ENCODE measurements around the gene NCOR1.

Gene NCOR1

DNA sequence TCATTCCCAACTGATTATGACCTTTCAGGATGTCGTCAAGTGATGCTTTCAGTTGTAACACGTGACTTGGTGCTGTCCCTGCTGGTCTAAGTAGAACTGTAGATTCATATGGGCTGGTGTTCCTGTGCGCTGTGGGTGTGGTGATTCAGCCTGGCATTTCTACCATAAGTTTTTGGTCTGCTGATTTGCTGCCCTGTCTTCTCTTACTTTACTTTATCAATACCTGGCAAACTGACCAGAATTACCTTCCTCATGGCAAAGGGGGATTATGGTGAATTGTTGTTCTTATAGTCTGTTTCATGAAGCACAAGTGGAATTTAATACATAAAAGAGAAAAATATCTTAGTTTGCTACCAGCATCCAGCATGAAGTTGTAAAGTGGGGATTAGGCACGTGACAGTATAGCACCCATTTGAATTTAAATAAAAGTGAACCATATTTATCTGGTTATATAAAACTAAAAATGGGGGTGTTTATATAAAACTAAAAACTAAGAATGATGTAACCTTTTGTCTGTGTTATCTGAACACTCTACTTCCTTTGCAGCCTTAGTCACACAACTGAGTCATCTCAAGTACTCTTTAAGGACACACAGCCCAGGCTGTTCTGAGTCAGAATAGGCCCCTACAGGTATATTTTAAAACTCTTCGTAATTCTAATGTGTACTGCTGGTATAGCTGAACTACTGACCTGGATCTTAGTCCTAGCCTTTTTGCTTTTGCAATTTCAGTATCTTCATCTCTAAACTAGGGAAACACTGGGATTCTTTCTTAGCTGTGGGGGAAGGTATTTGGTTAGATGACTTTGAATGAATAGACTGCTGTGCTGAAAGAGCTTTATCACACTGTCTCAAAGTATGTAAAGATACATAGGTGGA, 187.4 kb downstream of the NCOR1 start:
- peak; percentile 38 to 74 for DNase-seq
- TF ChIP-seq GATA1 (IDR thresholded peaks at IDR 0.05; ENCODE audit: low read depth, low read length) (no peak), POLR2A (IDR thresholded peaks at IDR 0.05; ENCODE audit: low read length) (no peak)

GRCh38 chr17:16026895-16027294, 188.4 kb downstream of the NCOR1 start:
- peak; percentile 6 for TF ChIP-seq POLR2A (IDR thresholded peaks at IDR 0.05; ENCODE audit: low read length)
- no peak for TF ChIP-seq GATA1 (IDR thresholded peaks at IDR 0.05; ENCODE audit: low read depth, low read length)
- DNase-seq: no peak

- no peak for TF ChIP-seq GATA1 (IDR thresholded peaks at IDR 0.05; ENCODE audit: low read depth, low read length)
- TF ChIP-seq POLR2A (IDR thresholded peaks at IDR 0.05; ENCODE audit: low read length): no peak
Measured at GRCh38 chr17:16025202-16025601, 190.1 kb downstream of the NCOR1 start.

DNA sequence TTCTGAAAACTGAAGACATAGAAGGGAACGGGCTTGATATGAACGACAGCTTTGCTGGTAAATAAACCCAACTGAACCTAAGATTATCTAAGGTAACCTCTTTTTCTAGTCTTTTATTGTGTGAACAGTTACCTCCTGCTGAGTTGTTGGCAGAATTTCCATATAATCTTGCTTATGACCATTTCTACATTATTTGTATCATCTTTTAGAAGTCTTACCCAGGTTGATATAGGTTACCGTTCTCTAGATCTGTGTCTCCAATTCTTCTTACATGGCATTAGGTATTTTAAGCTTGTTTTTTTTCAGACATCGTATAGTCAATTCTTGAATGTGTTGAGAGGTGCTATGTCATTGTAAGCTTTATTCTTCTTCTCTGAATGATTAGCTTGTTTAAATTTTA, 191.5 kb downstream of the NCOR1 start:
- no peak for TF ChIP-seq POLR2A (IDR thresholded peaks at IDR 0.05; ENCODE audit: low read length)
- no peak for TF ChIP-seq GATA1 (IDR thresholded peaks at IDR 0.05; ENCODE audit: low read depth, low read length)
- DNase-seq: no peak

More at GRCh38 chr17:16025202-16025601, 190.1 kb downstream of the NCOR1 start:
- peak in 1 of 2 experiments; percentile 7 for DNase-seq

DNA sequence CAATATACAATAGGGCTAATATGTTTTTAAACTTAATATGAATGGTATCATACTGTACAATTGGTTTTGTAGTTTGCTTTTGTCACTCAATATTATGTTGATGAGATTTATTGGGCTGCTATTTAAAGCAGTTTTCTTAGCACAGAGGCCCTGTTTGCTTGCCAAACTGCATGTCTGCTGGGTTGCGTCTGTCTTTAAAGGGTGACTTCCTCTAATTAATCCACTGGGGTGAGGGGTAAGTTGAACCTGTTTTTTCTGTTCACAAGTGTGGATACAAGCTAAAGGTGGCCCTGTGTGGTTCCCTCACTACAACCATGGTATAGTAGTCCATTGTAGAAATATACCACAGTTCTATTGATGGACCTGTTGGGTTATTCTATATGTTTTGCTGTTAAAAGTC, 196.0 kb downstream of the NCOR1 start:
- TF ChIP-seq POLR2A (IDR thresholded peaks at IDR 0.05; ENCODE audit: low read length): no peak
- no peak for TF ChIP-seq GATA1 (IDR thresholded peaks at IDR 0.05; ENCODE audit: low read depth, low read length)
- no peak for DNase-seq

- no peak for DNase-seq
- TF ChIP-seq GATA1 (IDR thresholded peaks at IDR 0.05; ENCODE audit: low read depth, low read length): no peak
- no peak for TF ChIP-seq POLR2A (IDR thresholded peaks at IDR 0.05; ENCODE audit: low read length)
Measured at GRCh38 chr17:16013943-16014407, 201.4 kb downstream of the NCOR1 start.

GRCh38 chr17:16007439-16007838, 207.9 kb downstream of the NCOR1 start:
- TF ChIP-seq GATA1 (IDR thresholded peaks at IDR 0.05; ENCODE audit: low read depth, low read length) (no peak), POLR2A (IDR thresholded peaks at IDR 0.05; ENCODE audit: low read length) (no peak)
- DNase-seq: peak; percentile 13 to 21

DNA sequence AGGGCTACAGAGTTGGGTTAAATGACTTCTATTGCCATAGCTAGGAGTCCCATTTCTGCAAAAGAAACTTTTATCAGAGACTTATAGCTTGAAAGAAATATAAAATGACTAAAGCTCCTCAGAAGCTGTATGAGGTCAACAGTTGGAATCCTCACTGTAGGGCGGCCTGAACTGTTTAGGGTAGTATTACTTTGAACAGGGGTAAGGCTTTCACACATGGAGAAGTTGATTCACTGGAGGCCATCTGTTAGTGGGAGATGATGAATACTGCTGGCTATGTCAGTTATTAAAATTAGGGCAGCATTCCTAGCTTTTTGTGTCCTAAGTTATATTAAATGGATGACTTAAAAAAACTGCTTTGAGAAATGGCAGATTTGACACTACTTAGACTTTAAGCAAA, 209.7 kb downstream of the NCOR1 start:
- no peak for TF ChIP-seq GATA1 (IDR thresholded peaks at IDR 0.05; ENCODE audit: low read depth, low read length)
- no peak for TF ChIP-seq POLR2A (IDR thresholded peaks at IDR 0.05; ENCODE audit: low read length)
- no peak for DNase-seq

DNA sequence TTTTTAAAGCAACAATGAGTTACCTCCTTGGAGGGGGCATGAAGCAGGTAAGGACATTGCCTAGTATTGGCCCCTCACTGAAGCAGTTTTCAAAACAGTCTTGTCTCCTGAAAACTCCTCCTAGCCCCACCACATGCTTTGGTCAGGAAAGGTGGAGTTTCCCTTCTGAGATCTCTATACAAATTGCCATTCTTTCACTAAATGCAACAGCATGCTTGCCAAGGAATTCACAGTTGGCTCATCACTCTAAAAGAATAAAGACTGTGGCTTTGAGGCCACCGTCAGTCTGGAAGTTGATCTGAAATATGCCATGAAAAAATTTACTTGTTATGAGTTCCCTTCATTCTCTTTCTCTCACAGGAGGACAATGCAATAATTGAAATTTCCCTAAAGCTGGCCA, 211.5 kb downstream of the NCOR1 start:
- DNase-seq: no peak
- TF ChIP-seq GATA1 (IDR thresholded peaks at IDR 0.05; ENCODE audit: low read depth, low read length): no peak
- no peak for TF ChIP-seq POLR2A (IDR thresholded peaks at IDR 0.05; ENCODE audit: low read length)

GRCh38 chr17:16002708-16003260, 212.6 kb downstream of the NCOR1 start:
- TF ChIP-seq GATA1 (IDR thresholded peaks at IDR 0.05; ENCODE audit: low read depth, low read length) (no peak), POLR2A (IDR thresholded peaks at IDR 0.05; ENCODE audit: low read length) (no peak)
- no peak for DNase-seq

DNA sequence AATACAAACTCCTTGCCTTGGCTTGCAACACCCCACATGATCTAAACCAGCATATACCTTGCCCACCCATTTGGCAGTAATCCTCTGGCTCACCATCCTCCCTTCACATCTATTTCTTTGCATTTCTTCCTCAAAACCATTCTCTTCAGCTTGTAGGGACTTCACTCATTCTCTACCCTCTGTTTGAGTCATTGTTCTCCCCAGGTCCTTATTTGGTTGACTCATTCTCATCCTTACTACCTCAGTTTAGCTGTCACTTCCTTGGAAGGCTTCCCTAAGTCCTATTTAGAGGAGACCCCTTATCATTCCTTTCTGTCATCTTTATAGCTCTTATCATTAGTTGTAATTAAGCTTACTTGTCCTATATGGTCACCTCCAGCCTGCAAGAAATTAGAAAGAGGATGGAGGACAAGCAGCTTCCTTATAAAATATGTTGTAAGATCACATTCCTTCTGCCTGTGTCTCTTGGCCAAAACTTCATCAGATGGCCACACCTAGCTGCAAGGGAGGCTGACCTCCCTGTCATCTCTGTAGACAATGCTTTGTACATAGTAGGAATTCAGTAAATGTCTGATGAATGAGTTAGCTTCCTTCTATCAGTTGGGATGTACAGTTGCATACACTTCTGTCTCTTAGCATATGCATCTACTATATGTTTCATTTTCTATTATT, 214.0 kb downstream of the NCOR1 start:
- DNase-seq: peak; percentile 37 to 54
- TF ChIP-seq POLR2A (IDR thresholded peaks at IDR 0.05; ENCODE audit: low read length): no peak
- TF ChIP-seq GATA1 (IDR thresholded peaks at IDR 0.05; ENCODE audit: low read depth, low read length): no peak

- no peak for TF ChIP-seq GATA1 (IDR thresholded peaks at IDR 0.05; ENCODE audit: low read depth, low read length)
- TF ChIP-seq POLR2A (IDR thresholded peaks at IDR 0.05; ENCODE audit: low read length): peak; percentile 26
- peak; percentile 77 to 85 for DNase-seq
Measured at GRCh38 chr17:15999974-16000827, 215.1 kb downstream of the NCOR1 start.

All from erythroblast (primary cell).